NCI-H2081 (cell line): ENCODE data around the gene SUCLG1.
"Not testable (repeated sequence)": the region's sequence is repeated elsewhere in the genome, so short reads cannot be mapped to it uniquely, and the experiment has no call there.

ENCODE experiments used
- DNase-seq, 2 experiments: peaks; one replicate each; lab custom pipeline; 2025; lab: John Stamatoyannopoulos, UW

Gene SUCLG1

GRCh38 chr2:84421197-84421596 is 37.9 kb downstream of the SUCLG1 start:
- no peak for DNase-seq

DNA sequence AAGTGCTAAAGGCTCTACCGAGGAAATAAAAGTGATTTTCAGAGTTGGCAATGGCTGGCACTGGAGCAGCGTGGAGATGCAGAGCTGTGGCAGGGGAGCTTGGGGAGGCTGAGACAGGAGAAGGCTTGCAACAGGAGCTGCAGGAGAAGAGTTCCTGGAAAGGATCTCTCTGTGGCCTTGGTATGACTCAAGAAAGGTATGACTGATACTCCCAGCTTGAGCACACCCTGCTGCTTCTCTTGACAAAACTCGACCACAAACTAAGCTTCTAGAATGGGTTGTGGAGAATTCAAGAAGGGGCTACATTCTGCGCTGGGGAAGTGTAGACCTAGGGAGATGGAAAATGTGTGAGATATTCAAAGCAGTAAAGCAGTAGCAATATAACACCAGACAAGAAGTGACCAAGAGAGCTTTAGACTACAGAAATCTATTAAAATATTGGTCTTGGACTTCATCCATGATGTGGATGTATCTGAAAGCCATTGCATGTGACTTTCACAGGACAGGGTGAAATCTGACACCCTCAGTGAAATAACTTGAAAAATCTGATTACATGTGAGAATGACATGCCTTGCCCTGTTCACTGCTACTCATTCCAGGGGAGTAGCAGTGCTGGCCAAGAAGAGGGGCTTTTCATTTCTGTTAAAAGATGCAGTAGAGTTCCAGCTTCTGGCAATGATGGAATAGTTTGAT is 41.5 kb downstream of the SUCLG1 start:
- DNase-seq: no peak

- DNase-seq: no peak
Measured at GRCh38 chr2:84409531-84409930, 49.5 kb downstream of the SUCLG1 start.

- DNase-seq: not testable (repeated sequence)
Measured at GRCh38 chr2:84402111-84402510, 57.0 kb downstream of the SUCLG1 start.

DNA sequence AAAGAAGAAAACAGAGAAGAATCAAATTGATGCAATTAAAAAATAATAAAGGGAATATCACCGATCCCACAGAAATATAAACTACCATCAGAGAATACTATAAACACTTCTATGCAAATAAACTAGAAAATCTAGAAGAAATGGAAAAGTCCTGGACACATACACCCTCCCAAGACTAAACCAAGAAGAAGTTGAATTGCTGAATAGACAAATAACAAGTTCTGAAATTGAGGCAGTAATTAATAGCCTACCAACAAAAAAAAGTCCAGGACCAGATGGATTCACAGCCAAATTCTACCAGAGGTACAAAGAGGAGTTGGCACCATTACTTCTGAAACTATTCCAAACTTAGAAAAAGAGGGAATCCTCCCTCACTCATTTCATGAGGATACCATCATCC is 59.2 kb downstream of the SUCLG1 start:
- not testable (repeated sequence) for DNase-seq

DNA sequence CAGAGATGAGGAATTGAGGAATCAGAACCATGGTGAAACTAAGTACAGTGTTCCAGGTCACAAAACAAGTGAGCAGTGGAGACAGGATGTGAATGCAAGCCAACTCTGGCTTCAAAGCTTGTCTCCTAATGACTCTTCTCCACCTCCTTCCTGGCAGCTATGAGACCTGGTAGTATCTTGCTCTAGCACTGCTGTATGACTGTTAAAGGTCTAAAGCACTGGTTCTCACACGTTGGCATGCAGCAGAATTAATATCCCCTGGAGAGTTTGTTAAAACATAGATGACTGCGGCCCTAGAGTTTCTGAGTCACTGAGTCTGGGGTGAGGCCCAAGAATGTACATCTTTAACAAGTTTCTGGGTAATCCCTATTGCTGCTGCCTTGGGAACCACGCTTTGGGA is 63.3 kb downstream of the SUCLG1 start:
- no peak for DNase-seq

- no peak for DNase-seq
Measured at GRCh38 chr2:84394628-84395027, 64.5 kb downstream of the SUCLG1 start.

- no peak for DNase-seq
Measured at GRCh38 chr2:84393829-84394228, 65.3 kb downstream of the SUCLG1 start.

- DNase-seq: no peak
Measured at GRCh38 chr2:84389794-84390193, 69.3 kb downstream of the SUCLG1 start.

- no peak for DNase-seq
Measured at GRCh38 chr2:84388921-84389490, 70.1 kb downstream of the SUCLG1 start.

- DNase-seq: no peak
Measured at GRCh38 chr2:84388133-84388532, 70.9 kb downstream of the SUCLG1 start.

DNA sequence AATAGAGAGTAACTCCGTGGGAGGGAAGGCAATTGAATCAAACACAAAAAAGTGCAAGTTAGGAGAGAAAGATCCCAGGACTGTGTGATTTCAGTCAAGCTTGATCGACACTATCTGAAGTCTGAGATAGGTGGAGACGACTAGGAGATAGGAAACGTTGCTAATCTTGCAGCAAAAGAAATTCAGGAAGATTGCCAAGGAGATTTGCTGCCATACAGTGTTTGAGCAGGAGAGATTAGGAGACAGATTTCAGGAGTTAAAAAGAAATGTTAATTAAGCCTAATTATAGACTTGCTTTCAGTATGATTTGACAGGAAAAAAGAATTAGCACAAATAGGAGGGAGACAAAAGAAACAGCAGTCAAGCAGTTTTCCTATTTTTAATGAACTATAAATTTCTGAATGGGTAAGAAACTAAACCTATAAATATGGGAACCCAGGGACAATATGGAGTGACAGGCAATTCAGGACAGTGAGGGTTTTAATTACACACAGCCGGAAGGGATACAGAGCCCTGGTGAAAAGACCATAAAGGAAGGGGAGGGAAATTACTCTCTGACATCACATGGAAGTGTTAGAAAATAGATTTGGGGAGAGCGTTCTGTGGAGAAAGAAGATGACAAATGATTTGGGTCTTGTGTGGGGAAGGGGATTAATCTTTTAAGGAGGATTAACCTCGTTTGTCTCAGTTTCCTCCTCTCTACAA is 72.6 kb downstream of the SUCLG1 start:
- peak in 1 of 2 experiments; percentile 45 for DNase-seq

DNA sequence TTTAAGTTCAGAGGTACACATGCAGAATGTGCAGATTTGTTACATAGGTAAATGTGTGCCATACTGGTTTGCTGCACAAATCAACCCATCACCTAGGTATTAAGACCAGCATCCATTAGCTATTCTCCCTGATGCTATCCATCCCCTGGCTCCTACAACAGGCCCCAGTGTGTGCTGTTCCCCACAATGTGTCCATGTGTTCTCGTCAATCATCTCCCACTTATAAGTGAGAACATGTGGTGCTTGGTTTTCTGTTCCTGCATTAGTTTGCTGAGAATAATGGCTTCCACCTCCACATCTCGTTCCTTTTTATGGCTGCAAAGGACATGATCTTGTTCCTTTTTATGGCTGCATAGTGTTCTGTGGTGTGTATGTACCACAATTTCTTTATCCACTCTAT is 75.8 kb downstream of the SUCLG1 start:
- DNase-seq: no peak

DNA sequence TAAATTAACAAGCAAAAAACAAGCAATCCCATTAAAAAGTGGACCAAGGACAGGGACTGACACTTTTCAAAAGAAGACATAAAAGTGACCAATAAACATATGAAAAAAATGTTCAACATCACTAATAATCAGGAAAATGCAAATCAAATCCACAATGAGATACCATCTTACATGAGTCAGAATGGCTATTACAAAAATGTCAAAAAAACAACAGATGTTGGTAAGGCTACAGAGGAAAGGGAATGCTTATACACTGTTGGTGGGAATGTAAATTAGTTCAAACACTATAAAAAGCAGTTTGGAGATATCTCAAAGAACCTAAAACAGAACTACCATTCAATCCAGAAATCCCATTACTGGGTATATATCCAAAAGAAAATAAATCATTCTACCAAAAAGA is 78.2 kb downstream of the SUCLG1 start:
- DNase-seq: no peak

GRCh38 chr2:84378960-84379359 is 80.1 kb downstream of the SUCLG1 start:
- no peak for DNase-seq

GRCh38 chr2:84375020-84375419 is 84.1 kb downstream of the SUCLG1 start:
- no peak for DNase-seq

DNA sequence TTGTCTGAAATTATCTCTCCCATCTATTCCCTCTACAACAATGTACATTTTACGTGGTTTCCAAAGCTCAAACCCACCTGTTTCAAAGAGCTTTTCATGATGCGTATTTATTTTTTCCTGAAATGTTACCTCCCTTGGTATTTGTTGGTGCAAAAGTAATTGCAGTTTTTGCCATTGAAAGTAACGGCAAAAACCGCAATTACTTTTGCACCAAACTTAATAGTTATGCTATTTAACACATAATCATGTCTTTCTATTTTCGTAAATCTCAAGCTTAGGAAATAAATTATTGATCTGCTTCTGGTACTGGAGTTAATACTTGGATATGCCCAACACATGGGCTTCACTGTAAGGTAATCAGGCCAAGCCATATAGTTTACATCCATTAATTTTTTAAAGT is 85.2 kb downstream of the SUCLG1 start:
- DNase-seq: no peak
